ENCODE data around the gene MTLN.

DNA sequence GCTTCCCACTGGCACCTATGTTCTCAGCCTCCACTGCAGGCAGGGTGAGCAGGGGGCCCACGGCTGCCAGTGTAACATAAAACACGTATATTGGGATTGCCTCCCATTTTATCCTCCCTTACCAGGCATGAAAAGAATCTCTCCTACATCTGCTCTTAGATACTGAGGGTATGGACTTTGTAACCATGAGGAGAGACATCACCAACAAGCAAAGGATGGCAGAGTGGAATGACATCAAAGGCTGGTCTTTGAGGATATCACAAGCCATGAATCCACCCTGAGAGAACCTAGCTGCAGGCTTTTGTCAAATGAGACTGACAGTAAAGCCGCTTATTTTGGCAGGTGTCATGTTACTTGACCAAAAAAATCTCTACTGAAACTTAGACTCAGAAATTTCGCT is 14.9 kb downstream of the MTLN start:
- no peak for TF ChIP-seq MXI1 (IDR thresholded peaks at IDR 0.05; ENCODE audit: low read depth, low read length)
- TF ChIP-seq CEBPB (IDR thresholded peaks at IDR 0.05; ENCODE audit: borderline replicate concordance in 1 of 2, low read depth in 2 of 2, low read length in 2 of 2) = no peak

All from GM12878 (cell line).